MCF 10A (cell line): Measurements from ENCODE around the gene ECT2L. TPM values are rescaled to one million over a fixed set of nuclear protein-coding genes. Genes with fewer than 3 reads are reported as not detected.

Experiments
- BruUV-seq: library from RNA; stranded (reverse); fragments of 400-500 nt; replicated peaks from 2 replicates; lab custom pipeline; 2021; lab: Mats Ljungman, UMichigan
- CTCF ChIA-PET: fragments of 300-600 bp; sonication (Branson Sonifier 250); formaldehyde crosslinking; extraction: SDS; loops from one replicate; lab custom pipeline; 2021; ENCODE audit warnings: antibody characterized with exemption, inconsistent platforms; lab: Yijun Ruan, JAX
- POLR2A ChIA-PET: fragments of 300-600, 350-650 bp; sonication (Branson Sonifier 250); formaldehyde crosslinking; extraction: SDS; loops from one replicate; lab custom pipeline; 2020; ENCODE audit warnings: antibody characterized with exemption, inconsistent platforms; lab: Yijun Ruan, JAX
- DNase-seq: peaks from one replicate; pipeline ENCODE4 v3.0.0-alpha.2; 2018; ENCODE audit not compliant: unreplicated experiment
- H3K27ac Mint-ChIP-seq: one replicate; pipeline ENCODE4 v1.8.0; 2022; ENCODE audit warnings: mild to moderate bottlenecking, low read depth, mixed read lengths; ENCODE audit not compliant: unreplicated experiment
- H3K27me3 Mint-ChIP-seq: one replicate; pipeline ENCODE4 v1.8.0; 2022; ENCODE audit warnings: mixed read lengths; ENCODE audit not compliant: insufficient read depth, unreplicated experiment
- H3K36me3 Mint-ChIP-seq: one replicate; pipeline ENCODE4 v1.8.0; 2022; ENCODE audit warnings: mild to moderate bottlenecking, moderate library complexity, mixed read lengths; ENCODE audit not compliant: insufficient read depth, unreplicated experiment
- H3K4me1 Mint-ChIP-seq: one replicate; pipeline ENCODE4 v1.8.0; 2022; ENCODE audit warnings: mixed read lengths; ENCODE audit not compliant: insufficient read depth, unreplicated experiment
- H3K4me3 Mint-ChIP-seq: one replicate; pipeline ENCODE4 v1.8.0; 2022; ENCODE audit warnings: mild to moderate bottlenecking, moderate library complexity, mixed read lengths; ENCODE audit not compliant: unreplicated experiment
- H3K9me3 Mint-ChIP-seq: one replicate; pipeline ENCODE4 v1.8.0; 2022; ENCODE audit warnings: mixed read lengths; ENCODE audit not compliant: unreplicated experiment
- CTCF ChIP-seq: fragments of 200-600 bp; IDR thresholded peaks from one replicate; pipeline ENCODE4 v1.8.0; 2022; ENCODE audit warnings: antibody characterized with exemption, mild to moderate bottlenecking; ENCODE audit not compliant: unreplicated experiment
- intact Hi-C: fragments of 100-400 bp; cut with micrococcal nuclease; formaldehyde crosslinking; loops from 2 replicates; pipeline ENCODE4 v1.14.1; 2022
- total RNA-seq: library from RNA; stranded (reverse); gene quantifications from 2 replicates; pipeline ENCODE4 v1.2.3, GENCODE V29; 2022

Gene ECT2L
- total RNA-seq, 1 experiment from 2014 or later = not detected

DNA sequence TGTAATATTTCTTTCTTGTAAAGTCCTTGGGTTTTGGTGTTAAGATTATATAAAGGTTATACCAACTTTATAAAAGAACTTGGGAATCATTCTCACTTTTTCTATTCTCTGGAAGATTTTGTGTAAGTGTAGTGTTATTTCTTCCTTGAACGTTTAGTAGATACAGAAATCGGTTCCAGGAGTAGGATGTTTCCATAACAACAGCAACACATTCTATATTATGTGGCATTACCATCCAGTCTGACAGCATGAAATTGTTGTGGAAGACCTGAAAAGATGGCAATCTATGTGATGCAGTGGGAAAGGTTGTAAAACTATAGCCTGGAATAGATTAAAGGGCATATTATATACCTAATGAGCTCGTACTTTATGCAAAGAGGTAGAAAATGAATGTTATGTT is 13.8 kb downstream of the ECT2L start:
- no peak overlapping the region for H3K4me3 Mint-ChIP-seq

GRCh38 chr6:138811866-138812265 is 16.0 kb downstream of the ECT2L start:
- no peaks in the 10 kb centered on the region for H3K27me3 Mint-ChIP-seq
- no peak for DNase-seq
- ChIA-PET CTCF (interaction anchor here (1.7 kb wide), 2 partner anchors 18 to 176 kb away, joined by 3 to 7 read pairs; partner anchors contain the start of gene REPS1), POLR2A (interaction anchor here (1.2 kb wide), 1 partner anchor 553 kb away, joined by 4 read pairs; no protein-coding TSS in a partner anchor)
- no peak overlapping the region for H3K4me3 Mint-ChIP-seq
- no peaks in the 10 kb centered on the region for H3K9me3 Mint-ChIP-seq
- H3K27ac Mint-ChIP-seq = no peak overlapping the region
- intact Hi-C loops = no loop called here
- H3K36me3 Mint-ChIP-seq = no peaks in the 10 kb centered on the region
- H3K4me1 Mint-ChIP-seq = no peaks in the 10 kb centered on the region
- no peak for TF ChIP-seq CTCF
- no TSS peak for BruUV-seq

More for the DNA sequence above, 13.8 kb downstream of the ECT2L start:
- Mint-ChIP-seq H3K27me3 (no peaks in the 10 kb centered on the region), H3K9me3 (no peaks in the 10 kb centered on the region), H3K27ac (no peak overlapping the region), H3K4me1 (no peaks in the 10 kb centered on the region), H3K36me3 (no peaks in the 10 kb centered on the region)
- intact Hi-C loops = no loop called here
- no peak for DNase-seq
- CTCF ChIA-PET = no interaction called here
- no peak for TF ChIP-seq CTCF
- BruUV-seq = no TSS peak
- POLR2A ChIA-PET = no interaction called here

- TF ChIP-seq CTCF = no peak
These were observed 18.4 kb downstream of the ECT2L start for GRCh38 chr6:138814179-138814834.

DNA sequence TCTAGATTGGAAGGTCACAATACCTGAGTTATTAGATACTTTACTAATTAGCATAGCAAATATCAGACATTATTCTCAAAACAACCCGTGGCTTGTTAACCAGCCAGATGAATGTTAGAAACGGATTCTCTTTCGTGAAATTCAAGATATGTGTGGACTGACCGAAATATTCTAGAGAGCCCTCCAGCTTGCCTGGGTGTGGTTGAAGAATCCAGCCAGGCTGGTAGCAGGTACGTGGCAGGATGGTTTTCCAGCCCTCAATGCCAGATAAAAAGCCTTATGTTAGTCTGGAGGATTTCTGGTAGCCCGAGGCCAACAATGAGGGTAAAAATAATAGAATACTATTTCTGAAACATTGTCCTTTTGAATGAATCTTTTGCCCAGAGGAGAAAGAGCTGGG is 19.3 kb downstream of the ECT2L start:
- no peak for TF ChIP-seq CTCF
- Mint-ChIP-seq H3K36me3 (no peaks in the 10 kb centered on the region), H3K27ac (no peak overlapping the region), H3K4me1 (peaks cover 10% of the 10 kb centered on the region), H3K4me3 (no peak overlapping the region), H3K9me3 (no peaks in the 10 kb centered on the region), H3K27me3 (no peaks in the 10 kb centered on the region)
- ChIA-PET POLR2A (interaction anchor here (4.1 kb wide), 1 partner anchor 172 kb away, joined by 28 read pairs; the partner anchor contains the start of gene REPS1), CTCF (interaction anchor here (0.6 to 4.5 kb wide), 13 partner anchors 10 to 550 kb away, joined by 3 to 44 read pairs (median 5); partner anchors contain the start of gene REPS1)
- DNase-seq = no peak
- no TSS peak for BruUV-seq
- intact Hi-C loops = loop anchor here (5.0 kb wide), 1 partner anchor 322 kb away; the partner anchor contains the start of gene HECA

More at GRCh38 chr6:138814179-138814834, 18.4 kb downstream of the ECT2L start:
- no peak for DNase-seq
- intact Hi-C loops = no loop called here
- H3K36me3 Mint-ChIP-seq = no peaks in the 10 kb centered on the region
- ChIA-PET POLR2A (interaction anchor here (0.9 to 4.1 kb wide), 2 partner anchors 41 to 173 kb away, joined by 3 to 28 read pairs; partner anchors contain the start of genes CCDC28A and REPS1), CTCF (interaction anchor here (1.2 to 3.9 kb wide), 4 partner anchors 75 to 551 kb away, joined by 4 to 29 read pairs (median 7); no protein-coding TSS in a partner anchor)
- H3K27ac Mint-ChIP-seq = no peak overlapping the region
- BruUV-seq = no TSS peak
- no peaks in the 10 kb centered on the region for H3K9me3 Mint-ChIP-seq
- no peak overlapping the region for H3K4me3 Mint-ChIP-seq
- peaks cover 10% of the 10 kb centered on the region for H3K4me1 Mint-ChIP-seq
- H3K27me3 Mint-ChIP-seq = no peaks in the 10 kb centered on the region
